ENCODE measurements around the gene SORCS3. TPM values are rescaled to one million over a fixed set of nuclear protein-coding genes. Genes with fewer than 3 reads are reported as not detected.

SORCS3 gene
- total and polyA plus RNA-seq, 2 of the 4 experiments (the other 2 are of a cell fraction), result not detected

- H4K20me1 ChIP-seq (ENCODE audit: insufficient read depth, low read length), result no peaks in the 10 kb centered on the region
- H3K79me1 ChIP-seq (ENCODE audit: low read depth in 1 of 2, low read length in 2 of 2), result no peaks in the 10 kb centered on the region
- no peak overlapping the region for H2AK5ac ChIP-seq (ENCODE audit: low read depth, low read length)
- H3K27me3 ChIP-seq (ENCODE audit: control insufficient read depth, insufficient read depth, low read length), result no peaks in the 10 kb centered on the region
- H3K4ac ChIP-seq (ENCODE audit: low read depth, low read length), result no peak overlapping the region
- peaks cover 27% of the 10 kb centered on the region for H3K9me3 ChIP-seq (ENCODE audit: control insufficient read depth, insufficient read depth, low read length)
- no peak overlapping the region for H4K8ac ChIP-seq (ENCODE audit: low read depth in 2 of 2, low read length in 2 of 2)
- H2AK9ac ChIP-seq (replicated peaks; ENCODE audit: low read depth, low read length, poor library complexity), result no peak overlapping the region
- H3K4me3 ChIP-seq (ENCODE audit: insufficient read depth, low read depth, low read length), result no peak overlapping the region
- no peak overlapping the region for H2BK120ac ChIP-seq (ENCODE audit: low read depth, low read length)
- no peak overlapping the region for H2BK20ac ChIP-seq (ENCODE audit: low read depth, low read length)
- no peak overlapping the region for H4K5ac ChIP-seq (ENCODE audit: low read depth, low read length)
- H3K36me3 ChIP-seq (ENCODE audit: control insufficient read depth, insufficient read depth, low read length), result no peaks in the 10 kb centered on the region
- no peak overlapping the region for H2AFZ ChIP-seq (replicated peaks; ENCODE audit: low read length, poor library complexity)
- H2BK5ac ChIP-seq (ENCODE audit: low read depth, low read length, poor library complexity, severe bottlenecking), result no peak overlapping the region
- H2BK15ac ChIP-seq (ENCODE audit: low read depth, low read length), result no peak overlapping the region
- H3K23ac ChIP-seq (ENCODE audit: low read depth, low read length), result no peak overlapping the region
- ChIA-PET CTCF (no interaction called here), POLR2A (ENCODE audit: unreplicated experiment) (no interaction called here)
- H3K9me1 ChIP-seq (ENCODE audit: insufficient read depth, low read length), result no peaks in the 10 kb centered on the region
- no peak overlapping the region for H3K4me2 ChIP-seq (ENCODE audit: low read depth, low read length)
- H3K9ac ChIP-seq (ENCODE audit: low read depth, low read length), result no peak overlapping the region
- H3K56ac ChIP-seq (ENCODE audit: extremely low read depth, insufficient read depth, low read length), result no peak overlapping the region
- in situ Hi-C loops (cut with MboI; ENCODE audit: low sequenced_read_pairs) (no loop called here), intact Hi-C loops (cut with micrococcal nuclease) (no loop called here), dilution Hi-C loops (cut with HindIII; ENCODE audit: low sequenced_read_pairs, unreplicated experiment) (no loop called here)
- H3K27ac ChIP-seq (ENCODE audit: insufficient read depth, low read length), result no peak overlapping the region
- H4K91ac ChIP-seq (ENCODE audit: insufficient read depth, low read depth, low read length), result no peak overlapping the region
- no peak for TF ChIP-seq MXI1 (IDR thresholded peaks at IDR 0.05; ENCODE audit: borderline replicate concordance, low read depth, low read length)
- TF ChIP-seq RFX5 (IDR thresholded peaks at IDR 0.05; ENCODE audit: low read depth, low read length), result no peak
- TF ChIP-seq BHLHE40 (IDR thresholded peaks at IDR 0.05; ENCODE audit: low read depth, low read length), result no peak
- no peak for TF ChIP-seq SMC3 (IDR thresholded peaks at IDR 0.05; ENCODE audit: low read depth, low read length)
- TF ChIP-seq USF2 (IDR thresholded peaks at IDR 0.05; ENCODE audit: low read depth, low read length), result no peak
- TF ChIP-seq MAFK (IDR thresholded peaks at IDR 0.05; ENCODE audit: low read depth, low read length), result no peak
- no peak for TF ChIP-seq CEBPB (IDR thresholded peaks at IDR 0.05; ENCODE audit: low read depth, low read length)
- TF ChIP-seq CHD1 (IDR thresholded peaks at IDR 0.05; ENCODE audit: low read depth, low read length), result no peak
- no peak for TF ChIP-seq MAZ (IDR thresholded peaks at IDR 0.05; ENCODE audit: borderline replicate concordance, low read depth, low read length)
- no peak overlapping the region for H3K14ac ChIP-seq (replicated peaks; ENCODE audit: low read depth, low read length)
- ATAC-seq (ENCODE audit: low read depth), result no peak
- H3K18ac ChIP-seq (ENCODE audit: low read depth, low read length), result no peak overlapping the region
- no TSS peak for BruUV-seq (replicated peaks)
- no peak for DNase-seq
- H3K4me1 ChIP-seq (ENCODE audit: control insufficient read depth, insufficient read depth, low read length), result no peaks in the 10 kb centered on the region
- WGBS, 2 experiments (ENCODE audit: extremely low coverage in 2 of 2, insufficient read length in 1 of 2), result 0% methylated on average over 1 of the region's 3 CpGs; no CpG with 5 or more reads in 1 of the 2 experiments
Measured at GRCh38 chr10:104842704-104843103, 201.6 kb downstream of the SORCS3 start.

Measured in IMR-90 (cell line).